ENCODE results near the gene CDK10.

Gene CDK10

GRCh38 chr16:89733322-89733721, 46.8 kb downstream of the CDK10 start:
- no peak for DNase-seq (ENCODE audit: low read depth in 2 of 2)

- no peak for DNase-seq (ENCODE audit: low read depth in 2 of 2)
Observed at GRCh38 chr16:89733792-89734191, 47.3 kb downstream of the CDK10 start.

- DNase-seq (ENCODE audit: low read depth in 2 of 2) = no peak
Observed at GRCh38 chr16:89736554-89736953, 50.1 kb downstream of the CDK10 start.

GRCh38 chr16:89737341-89738071, 51.0 kb downstream of the CDK10 start:
- DNase-seq (ENCODE audit: low read depth in 2 of 2) = no peak

- no peak for DNase-seq (ENCODE audit: low read depth in 2 of 2)
Observed at GRCh38 chr16:89738072-89738377, 51.5 kb downstream of the CDK10 start.

GRCh38 chr16:89738538-89739317, 52.2 kb downstream of the CDK10 start:
- no peak for DNase-seq (ENCODE audit: low read depth in 2 of 2)

GRCh38 chr16:89739383-89739782, 52.9 kb downstream of the CDK10 start:
- DNase-seq (ENCODE audit: low read depth in 2 of 2) = no peak

GRCh38 chr16:89741342-89742014, 55.0 kb downstream of the CDK10 start:
- DNase-seq (ENCODE audit: low read depth in 2 of 2) = no peak

GRCh38 chr16:89742948-89743347, 56.5 kb downstream of the CDK10 start:
- DNase-seq (ENCODE audit: low read depth in 2 of 2) = no peak

- DNase-seq (ENCODE audit: low read depth in 2 of 2) = no peak
Observed at GRCh38 chr16:89744813-89745212, 58.3 kb downstream of the CDK10 start.

Measured in stimulated activated CD4-positive, alpha-beta T cell treated with anti-CD3 and anti-CD28 coated beads, Interleukin-15, amount 100 ng/mL, for 48 hours (primary cell).